Measurements from ENCODE around the gene GGCX. TPM values are rescaled to one million over a fixed set of nuclear protein-coding genes. Genes with fewer than 3 reads are reported as not detected.

Gene GGCX
- polyA plus RNA-seq, 3 donors = 24.0 to 34.4 (median 32.0) TPM

DNA sequence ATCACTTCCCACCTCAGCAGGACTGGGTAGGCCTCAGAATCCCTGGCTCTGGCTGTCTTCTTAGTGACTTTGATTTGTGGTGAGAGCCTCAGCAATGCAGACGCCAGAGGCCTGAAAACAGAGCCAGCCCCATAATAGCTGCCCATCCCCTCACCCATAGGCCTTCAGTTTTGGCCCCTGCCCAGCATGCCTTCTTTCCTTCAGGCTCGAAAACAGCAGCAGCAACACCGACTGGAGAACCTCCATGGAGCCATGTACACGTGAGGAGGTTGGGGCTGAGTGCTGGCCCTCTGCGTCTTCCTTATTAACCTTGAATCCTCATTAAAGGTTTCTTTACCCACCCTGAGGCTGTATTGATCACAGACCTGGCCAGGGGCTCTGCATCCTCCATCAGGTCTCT, 35.9 kb upstream of the GGCX start:
- Histone ChIP-seq H3K4me1 (ENCODE audit: control insufficient read depth in 1 of 2, insufficient read depth in 2 of 2, low read length in 2 of 2) (peaks cover 31 to 43% of the 10 kb centered on the region in 2 donors), H3K27me3 (ENCODE audit: control insufficient read depth in 2 of 2, insufficient read depth in 2 of 2, low read length in 2 of 2) (no peaks in the 10 kb centered on the region), H3K9me3 (replicated peaks in 1 of 2; ENCODE audit: control insufficient read depth in 1 of 2, insufficient read depth in 1 of 2, low read length in 2 of 2) (no peaks in the 10 kb centered on the region), H4K20me1 (ENCODE audit: insufficient read depth, low read length) (peaks cover 45% of the 10 kb centered on the region), H3K4me2 (replicated peaks; ENCODE audit: extremely low read depth, low read length, poor library complexity, severe bottlenecking) (no peak overlapping the region), H3K79me2 (ENCODE audit: insufficient read depth, low read length) (peaks cover 57% of the 10 kb centered on the region), H3K36me3 (replicated peaks in 1 of 2; ENCODE audit: control insufficient read depth in 1 of 2, insufficient read depth in 2 of 2, low read length in 2 of 2) (peaks cover 27 to 41% of the 10 kb centered on the region in 2 donors), H3K27ac (ENCODE audit: low read depth in 1 of 2, low read length in 2 of 2) (no peak overlapping the region), H3K9ac (ENCODE audit: insufficient read depth, low read length, poor library complexity, severe bottlenecking) (no peak overlapping the region), H3K4me3 (replicated peaks in 1 of 3; ENCODE audit: low read depth in 2 of 3, low read length in 3 of 3) (no peak overlapping the region), H2AFZ (ENCODE audit: insufficient read depth, low read depth, low read length, poor library complexity, severe bottlenecking) (no peak overlapping the region)
- Mint-ChIP-seq H3K27me3 (ENCODE audit: low read depth in 3 of 3) (peaks cover 0 to 8% (median 3%) of the 10 kb centered on the region in 3 donors), H3K9me3 (peaks cover 0 to 2% (median 0%) of the 10 kb centered on the region in 7 donors), H3K4me1 (peaks cover 41% of the 10 kb centered on the region), H3K36me3 (peaks cover 37 to 43% of the 10 kb centered on the region in 2 donors), H3K4me3 (no peak overlapping the region), H3K27ac (peak overlapping the region in 1 of 7 donors; percentile 98)
- TF ChIP-seq, protein P1, sequence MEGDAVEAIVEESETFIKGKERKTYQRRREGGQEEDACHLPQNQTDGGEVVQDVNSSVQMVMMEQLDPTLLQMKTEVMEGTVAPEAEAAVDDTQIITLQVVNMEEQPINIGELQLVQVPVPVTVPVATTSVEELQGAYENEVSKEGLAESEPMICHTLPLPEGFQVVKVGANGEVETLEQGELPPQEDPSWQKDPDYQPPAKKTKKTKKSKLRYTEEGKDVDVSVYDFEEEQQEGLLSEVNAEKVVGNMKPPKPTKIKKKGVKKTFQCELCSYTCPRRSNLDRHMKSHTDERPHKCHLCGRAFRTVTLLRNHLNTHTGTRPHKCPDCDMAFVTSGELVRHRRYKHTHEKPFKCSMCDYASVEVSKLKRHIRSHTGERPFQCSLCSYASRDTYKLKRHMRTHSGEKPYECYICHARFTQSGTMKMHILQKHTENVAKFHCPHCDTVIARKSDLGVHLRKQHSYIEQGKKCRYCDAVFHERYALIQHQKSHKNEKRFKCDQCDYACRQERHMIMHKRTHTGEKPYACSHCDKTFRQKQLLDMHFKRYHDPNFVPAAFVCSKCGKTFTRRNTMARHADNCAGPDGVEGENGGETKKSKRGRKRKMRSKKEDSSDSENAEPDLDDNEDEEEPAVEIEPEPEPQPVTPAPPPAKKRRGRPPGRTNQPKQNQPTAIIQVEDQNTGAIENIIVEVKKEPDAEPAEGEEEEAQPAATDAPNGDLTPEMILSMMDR (IDR thresholded peaks at IDR 0.05) = no peak
- intact Hi-C loops (cut with micrococcal nuclease) = no loop called here
- DNase-seq = no peak
- WGBS (ENCODE audit: insufficient coverage) = 94% methylated on average over 5 of the region's 5 CpGs

DNA sequence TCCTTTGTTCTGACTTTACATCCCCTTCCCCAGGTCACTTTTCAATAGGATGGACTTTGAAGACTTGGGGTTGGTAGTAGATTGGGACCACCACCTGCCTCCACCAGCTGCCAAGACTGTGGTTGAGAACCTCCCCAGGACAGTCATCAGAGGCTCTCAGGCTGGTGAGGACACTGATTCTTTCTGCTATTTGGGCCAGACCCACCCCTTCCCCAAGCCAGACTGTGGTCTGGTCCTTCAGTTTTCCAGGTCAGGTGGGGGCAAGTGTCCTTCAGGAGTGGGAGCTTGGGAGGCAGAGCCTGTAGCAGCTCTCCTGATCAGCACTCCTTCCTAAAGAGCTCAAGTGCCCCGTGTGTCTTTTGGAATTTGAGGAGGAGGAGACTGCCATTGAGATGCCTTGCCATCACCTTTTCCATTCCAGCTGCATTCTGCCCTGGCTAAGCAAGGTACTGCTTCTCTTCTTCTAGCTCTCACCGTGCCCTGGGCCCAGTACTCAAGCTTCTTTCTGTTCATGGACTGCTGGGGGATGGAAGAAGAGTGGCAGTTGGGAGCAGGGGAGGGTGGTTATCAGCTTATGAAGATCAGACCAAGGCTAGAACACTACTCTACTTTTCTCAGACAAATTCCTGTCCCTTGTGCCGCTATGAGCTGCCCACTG, 35.3 kb upstream of the GGCX start:
- peaks cover 38 to 46% of the 10 kb centered on the region in 2 donors for H3K36me3 Mint-ChIP-seq
- Histone ChIP-seq H3K36me3 (replicated peaks in 1 of 2; ENCODE audit: control insufficient read depth in 1 of 2, insufficient read depth in 2 of 2, low read length in 2 of 2) (peaks cover 27 to 41% of the 10 kb centered on the region in 2 donors), H3K27ac (ENCODE audit: low read depth in 1 of 2, low read length in 2 of 2) (peak overlapping the region in 1 of 2 donors; percentile 94), H4K20me1 (ENCODE audit: insufficient read depth, low read length) (peaks cover 45% of the 10 kb centered on the region), H3K9me3 (replicated peaks in 1 of 2; ENCODE audit: control insufficient read depth in 1 of 2, insufficient read depth in 1 of 2, low read length in 2 of 2) (no peaks in the 10 kb centered on the region), H3K4me2 (replicated peaks; ENCODE audit: extremely low read depth, low read length, poor library complexity, severe bottlenecking) (peak overlapping the region; percentile 88), H3K4me3 (replicated peaks in 1 of 3; ENCODE audit: low read depth in 2 of 3, low read length in 3 of 3) (peak overlapping the region; percentile 55 to 91 (median 89)), H3K4me1 (ENCODE audit: control insufficient read depth in 1 of 2, insufficient read depth in 2 of 2, low read length in 2 of 2) (peaks cover 33 to 43% of the 10 kb centered on the region in 2 donors), H3K79me2 (ENCODE audit: insufficient read depth, low read length) (peaks cover 63% of the 10 kb centered on the region), H3K9ac (ENCODE audit: insufficient read depth, low read length, poor library complexity, severe bottlenecking) (peak overlapping the region; percentile 92), H2AFZ (ENCODE audit: insufficient read depth, low read depth, low read length, poor library complexity, severe bottlenecking) (no peak overlapping the region), H3K27me3 (ENCODE audit: control insufficient read depth in 2 of 2, insufficient read depth in 2 of 2, low read length in 2 of 2) (no peaks in the 10 kb centered on the region)
- peaks cover 0 to 8% (median 3%) of the 10 kb centered on the region in 3 donors for H3K27me3 Mint-ChIP-seq (ENCODE audit: low read depth in 3 of 3)
- intact Hi-C loops (cut with micrococcal nuclease) = no loop called here
- H3K4me1 Mint-ChIP-seq = peaks cover 42% of the 10 kb centered on the region
- peak overlapping the region in 4 of 7 donors; percentile 95 to 99 (median 98) for H3K27ac Mint-ChIP-seq
- peaks cover 0 to 2% (median 0%) of the 10 kb centered on the region in 7 donors for H3K9me3 Mint-ChIP-seq
- WGBS (ENCODE audit: insufficient coverage) = no CpG with 5 or more reads among the region's 3 CpGs
- DNase-seq = no peak
- TF ChIP-seq, protein P1 (IDR thresholded peaks at IDR 0.05) = no peak
- H3K4me3 Mint-ChIP-seq = peak overlapping the region; percentile 93 to 96

Data from CD14-positive monocyte (primary cell).